PC-3 (cell line): ENCODE data around the gene PRR13.

Source experiments
- CTCF ChIP-seq: fragments of 300-600 bp; sonication (generic); conservative IDR thresholded peaks from 2 replicates; pipeline ENCODE4 v1.5.1; 2017; ENCODE audit warnings: antibody characterized with exemption, low read depth, mild to moderate bottlenecking, low read length
- EZH2 ChIP-seq: fragments of 300-600 bp; sonication (generic); IDR thresholded peaks from one replicate; pipeline ENCODE4 v1.6.1; 2017; ENCODE audit warnings: antibody characterized with exemption, mild to moderate bottlenecking, low read length; ENCODE audit not compliant: unreplicated experiment
- EZH2phosphoT487 ChIP-seq: fragments of 300-600 bp; sonication (generic); IDR thresholded peaks from 2 replicates; pipeline ENCODE4 v1.6.1; 2018; ENCODE audit warnings: mild to moderate bottlenecking, antibody characterized with exemption, low read length, borderline replicate concordance

GRCh38 chr12:53461059-53461458 lies 19.5 kb downstream of the PRR13 start:
- TF ChIP-seq CTCF (no peak), EZH2 (no peak), EZH2phosphoT487 (no peak)
